Testis (tissue), 3 donors: ENCODE data around the gene S100B. TPM values are rescaled to one million over a fixed set of nuclear protein-coding genes. Genes with fewer than 3 reads are reported as not detected.

Experiments used
- DNase-seq: peaks from one replicate; pipeline ENCODE4 v3.0.0-alpha.2; 2019
- H3K27ac ChIP-seq, 2 donors: fragments of 200-600 bp; sonication (generic); one replicate each; pipeline ENCODE4 v1.5.1; 2019
- H3K27me3 ChIP-seq: fragments of 200-600 bp; sonication (generic); one replicate; pipeline ENCODE4 v1.5.1; 2019
- H3K36me3 ChIP-seq: fragments of 200-600 bp; sonication (generic); one replicate; pipeline ENCODE4 v1.5.1; 2017; ENCODE audit warnings: low read depth; ENCODE audit errors: missing control alignments
- H3K4me1 ChIP-seq: fragments of 200-600 bp; sonication (generic); one replicate; pipeline ENCODE4 v1.5.1; 2019
- H3K4me3 ChIP-seq, 2 donors: fragments of 200-600 bp; sonication (generic); one replicate each; pipeline ENCODE4 v1.5.1; 2017 to 2019
- H3K9me3 ChIP-seq: fragments of 200-600 bp; sonication (generic); one replicate; pipeline ENCODE4 v1.5.1; 2017
- POLR2A ChIP-seq: fragments of 450-650 bp; IDR thresholded peaks from one replicate; pipeline ENCODE4 v1.6.1; 2017; ENCODE audit warnings: antibody characterized with exemption, mild to moderate bottlenecking, moderate library complexity
- WGBS, 2 donors: methylation state at CpG; one replicate each; pipeline ENCODE4 v1.1.5; 2018; 5-methylcytosine and 5-hydroxymethylcytosine counted together
- intact Hi-C: fragments of 100-400 bp; cut with DNase I; formaldehyde crosslinking; loops from one replicate; pipeline ENCODE4 v1.15.1; 2023; ENCODE audit warnings: low total_unique reads
- polyA plus RNA-seq: library from polyadenylated mRNA; stranded (reverse); fragments of 350-450 nt; fragmentation: Illumina TruSeq; extraction: RNeasy Lipid Tissue Mini Kit (QIAGEN cat#74804); gene quantifications from one replicate; pipeline ENCODE4 v1.2.3, GENCODE V29; 2014; ENCODE audit warnings: low read depth, low replicate concordance; ENCODE audit not compliant: insufficient read depth
- total RNA-seq, 2 donors: library from RNA; depleted of rRNA; stranded (reverse); fragments of >200 nt; gene quantifications; one replicate each; pipeline ENCODE4 v1.2.3, GENCODE V29; 2016
- TF ChIP-seq, protein P1 (sequence below), 3 experiments: fragments of 450-650 bp in 2 of 3; fragments of 200-600 bp in 1 of 3; sonication (generic) in 1 of 3; IDR thresholded peaks; one replicate each; pipeline ENCODE4 v1.5.1; 2016 to 2019; ENCODE audit warnings: antibody characterized with exemption in 3 of 3, mild to moderate bottlenecking in 2 of 3, moderate library complexity in 1 of 3

S100B gene
- total and polyA plus RNA-seq, 3 donors from 2014 or later: 2.7 to 7.4 (median 7.1) TPM

DNA sequence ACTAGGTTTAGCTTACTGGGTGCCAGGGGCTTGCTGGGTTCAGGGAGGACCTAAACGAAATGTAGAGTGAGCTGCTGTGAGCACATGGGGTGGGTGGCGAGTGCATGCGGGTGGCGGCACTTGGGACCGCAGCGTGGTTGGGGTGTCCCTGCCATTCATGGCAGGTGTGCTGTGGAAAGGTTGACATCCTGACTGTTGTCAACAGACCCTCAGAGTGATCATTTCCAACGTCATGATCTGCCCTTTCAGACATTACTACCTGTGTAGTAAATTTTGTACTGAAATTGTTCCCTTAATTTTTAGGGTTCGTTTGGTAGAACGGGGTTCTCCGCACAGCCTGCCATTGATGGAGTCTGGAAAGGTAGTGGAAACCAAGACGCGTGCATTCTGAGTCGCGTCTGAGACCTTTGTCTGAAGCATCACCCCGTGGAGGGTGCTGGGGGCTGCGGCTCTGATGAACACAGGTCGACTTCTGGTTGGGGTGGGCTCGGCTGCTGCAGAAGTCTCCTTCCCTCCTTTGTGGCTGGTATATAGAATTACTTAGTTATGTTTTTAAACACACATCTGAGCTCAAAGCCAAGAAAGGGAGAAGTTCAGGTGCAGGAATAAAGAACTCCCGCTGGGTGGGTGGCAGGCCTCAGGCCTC lies 43.3 kb downstream of the S100B start:
- DNase-seq: no peak
- no peaks in the 10 kb centered on the region for H3K36me3 ChIP-seq
- WGBS, 2 donors: 94 to 96% methylated on average over 19 of the region's 19 CpGs

DNA sequence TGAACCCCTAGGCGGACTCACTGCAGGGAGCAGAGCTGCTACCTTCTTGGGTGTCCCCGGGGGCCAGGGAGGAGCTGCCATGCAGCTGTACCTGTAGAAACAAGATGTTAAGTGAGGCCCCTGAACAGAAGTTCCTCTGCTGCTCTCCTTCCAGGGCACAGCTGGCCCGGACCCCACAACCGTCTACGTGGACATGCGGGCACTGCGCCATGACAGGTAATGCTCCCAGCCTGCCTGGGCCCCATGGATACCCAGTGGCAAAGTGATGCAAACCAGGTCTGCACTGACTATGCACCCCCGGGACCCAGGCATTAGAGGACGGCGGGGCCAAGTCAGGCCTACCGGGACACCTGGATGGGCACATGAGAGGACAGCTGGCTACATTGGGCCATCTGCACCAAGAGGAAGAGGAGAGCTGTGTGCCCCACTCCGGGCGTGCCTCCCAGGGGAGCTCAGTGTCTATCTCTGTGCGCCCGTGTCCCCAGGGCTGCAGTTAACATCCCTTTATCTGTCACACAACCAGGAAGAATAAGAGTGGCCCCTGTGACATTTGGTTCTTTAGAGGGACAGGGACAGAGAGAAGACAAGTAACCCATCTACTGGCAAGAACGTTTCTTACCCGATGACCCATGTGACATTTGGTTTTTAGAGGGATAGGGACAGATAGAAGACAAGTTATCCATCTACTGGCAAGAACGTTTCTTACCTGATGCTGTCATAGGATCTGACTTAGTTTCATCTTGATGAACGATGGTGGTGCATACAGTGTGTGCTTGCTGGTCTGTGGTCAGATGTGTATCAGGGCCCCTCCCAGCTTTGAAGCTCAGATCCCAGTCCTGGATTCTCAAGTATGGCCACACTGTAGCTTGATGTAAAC lies 44.1 kb downstream of the S100B start:
- 91 to 99% methylated on average over 8 to 19 of the region's 19 CpGs for WGBS, 2 donors

More for the DNA sequence above, 43.3 kb downstream of the S100B start:
- TF ChIP-seq POLR2A: no peak
- TF ChIP-seq, protein P1, sequence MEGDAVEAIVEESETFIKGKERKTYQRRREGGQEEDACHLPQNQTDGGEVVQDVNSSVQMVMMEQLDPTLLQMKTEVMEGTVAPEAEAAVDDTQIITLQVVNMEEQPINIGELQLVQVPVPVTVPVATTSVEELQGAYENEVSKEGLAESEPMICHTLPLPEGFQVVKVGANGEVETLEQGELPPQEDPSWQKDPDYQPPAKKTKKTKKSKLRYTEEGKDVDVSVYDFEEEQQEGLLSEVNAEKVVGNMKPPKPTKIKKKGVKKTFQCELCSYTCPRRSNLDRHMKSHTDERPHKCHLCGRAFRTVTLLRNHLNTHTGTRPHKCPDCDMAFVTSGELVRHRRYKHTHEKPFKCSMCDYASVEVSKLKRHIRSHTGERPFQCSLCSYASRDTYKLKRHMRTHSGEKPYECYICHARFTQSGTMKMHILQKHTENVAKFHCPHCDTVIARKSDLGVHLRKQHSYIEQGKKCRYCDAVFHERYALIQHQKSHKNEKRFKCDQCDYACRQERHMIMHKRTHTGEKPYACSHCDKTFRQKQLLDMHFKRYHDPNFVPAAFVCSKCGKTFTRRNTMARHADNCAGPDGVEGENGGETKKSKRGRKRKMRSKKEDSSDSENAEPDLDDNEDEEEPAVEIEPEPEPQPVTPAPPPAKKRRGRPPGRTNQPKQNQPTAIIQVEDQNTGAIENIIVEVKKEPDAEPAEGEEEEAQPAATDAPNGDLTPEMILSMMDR (IDR thresholded peaks at IDR 0.05): no peak
- Histone ChIP-seq H3K4me3 (no peak overlapping the region), H3K27me3 (no peaks in the 10 kb centered on the region), H3K4me1 (peaks cover 14% of the 10 kb centered on the region), H3K9me3 (no peaks in the 10 kb centered on the region), H3K27ac (no peak overlapping the region)
- intact Hi-C loops: no loop called here

DNA sequence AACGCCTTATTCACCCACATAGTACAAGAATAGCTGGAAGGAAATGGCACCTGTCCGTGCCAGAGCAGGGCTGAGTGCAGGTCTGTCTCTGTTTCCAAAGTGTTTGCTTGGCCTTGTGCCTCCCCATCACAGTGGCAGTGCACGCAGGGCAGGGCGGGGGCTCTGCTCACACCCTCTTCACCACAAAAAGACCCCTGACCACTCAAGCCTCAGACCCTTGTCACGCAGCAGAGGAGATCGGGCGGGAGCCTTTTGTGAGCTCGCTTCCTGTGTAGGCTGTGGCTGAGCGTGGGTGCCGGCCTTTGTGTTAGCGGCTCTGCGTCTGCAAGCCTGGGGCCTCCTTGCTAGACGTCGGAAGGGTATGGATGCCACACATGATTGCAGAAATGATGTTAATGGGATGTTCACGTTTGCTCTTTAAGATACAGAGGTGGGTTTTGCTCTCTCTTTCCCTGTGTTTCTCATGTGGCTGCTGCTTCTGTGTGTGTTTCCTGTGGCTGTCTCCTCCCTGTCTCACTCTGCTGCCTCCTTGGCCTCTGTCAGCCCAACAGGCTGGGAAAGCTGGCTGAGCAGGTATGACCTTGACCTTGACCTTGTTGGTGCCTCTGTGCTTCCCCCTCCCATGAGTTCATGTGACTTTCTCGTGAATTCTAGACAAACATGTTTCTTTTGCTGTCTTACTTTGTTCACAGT lies 45.4 kb downstream of the S100B start:
- Histone ChIP-seq H3K27me3 (no peaks in the 10 kb centered on the region), H3K4me1 (peaks cover 14% of the 10 kb centered on the region), H3K36me3 (no peaks in the 10 kb centered on the region), H3K4me3 (no peak overlapping the region), H3K9me3 (no peaks in the 10 kb centered on the region), H3K27ac (peak overlapping the region; percentile 7 to 13)
- DNase-seq: peak; percentile 42
- TF ChIP-seq POLR2A: no peak
- TF ChIP-seq, protein P1 (IDR thresholded peaks at IDR 0.05): no peak
- WGBS, 2 donors: 40 to 57% methylated on average over 16 of the region's 16 CpGs
- intact Hi-C loops: no loop called here

More for the DNA sequence above, 44.1 kb downstream of the S100B start:
- Histone ChIP-seq H3K4me1 (peaks cover 14% of the 10 kb centered on the region), H3K9me3 (no peaks in the 10 kb centered on the region), H3K36me3 (no peaks in the 10 kb centered on the region), H3K27me3 (no peaks in the 10 kb centered on the region), H3K4me3 (no peak overlapping the region), H3K27ac (no peak overlapping the region)
- intact Hi-C loops: no loop called here
- no peak for TF ChIP-seq POLR2A
- TF ChIP-seq, protein P1 (IDR thresholded peaks at IDR 0.05): no peak
- no peak for DNase-seq

DNA sequence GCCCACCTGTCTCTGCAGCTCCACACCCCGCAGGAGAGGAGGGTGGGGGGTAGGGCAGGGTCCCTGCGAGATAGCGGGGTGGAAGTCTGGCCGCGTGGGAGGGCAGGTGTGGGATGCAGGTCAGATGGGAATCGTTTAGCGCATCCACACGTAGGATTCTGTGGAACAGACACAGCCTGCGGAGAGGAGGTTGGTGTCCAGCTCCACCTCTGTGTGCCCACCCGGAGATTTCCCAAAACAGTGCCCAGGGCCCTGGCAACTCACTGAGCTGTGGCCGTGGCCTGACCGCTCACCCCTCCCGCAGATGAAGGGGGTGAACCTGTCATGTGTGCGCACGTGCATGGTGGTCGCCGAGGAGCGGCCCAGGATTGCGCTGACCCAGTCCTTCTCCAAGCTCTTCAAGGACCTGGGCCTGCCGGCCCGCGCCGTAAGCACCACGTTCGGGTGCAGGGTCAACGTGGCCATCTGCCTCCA lies 46.9 kb downstream of the S100B start:
- TF ChIP-seq POLR2A: no peak
- TF ChIP-seq, protein P1 (IDR thresholded peaks at IDR 0.05): no peak
- Histone ChIP-seq H3K4me3 (no peak overlapping the region), H3K27me3 (no peaks in the 10 kb centered on the region), H3K9me3 (no peaks in the 10 kb centered on the region), H3K36me3 (no peaks in the 10 kb centered on the region), H3K4me1 (peaks cover 14% of the 10 kb centered on the region), H3K27ac (no peak overlapping the region)
- DNase-seq: no peak
- WGBS, 2 donors: 84 to 94% methylated on average over 14 to 26 of the region's 26 CpGs
- intact Hi-C loops: no loop called here
